Lower leg skin (tissue), 4 donors: ENCODE measurements around the gene CLK1. TPM values are rescaled to one million over a fixed set of nuclear protein-coding genes. Genes with fewer than 3 reads are reported as not detected.

Source experiments
- DNase-seq, 2 donors: peaks; one replicate each; pipeline ENCODE4 v3.0.0-alpha.2; 2019; ENCODE audit warnings: low spot score in 2 of 2
- H3K4me3 ChIP-seq: fragments of 200-600 bp; sonication (generic); 2 replicates; pipeline ENCODE4 v1.5.1; 2017; ENCODE audit warnings: mild to moderate bottlenecking, low read depth; ENCODE audit not compliant: poor library complexity, severe bottlenecking
- POLR2A ChIP-seq, 2 donors: fragments of 450-650 bp; IDR thresholded peaks; one replicate each; pipeline ENCODE4 v1.6.1; 2016 to 2017; ENCODE audit warnings: antibody characterized with exemption in 2 of 2, mild to moderate bottlenecking in 1 of 2, moderate library complexity in 1 of 2
- WGBS, 2 donors: methylation state at CpG; one replicate each; pipeline ENCODE4 v1.1.5; 2018; 5-methylcytosine and 5-hydroxymethylcytosine counted together
- intact Hi-C: fragments of 100-400 bp; cut with DNase I; formaldehyde crosslinking; loops from one replicate; pipeline ENCODE4 v1.15.0; 2023; ENCODE audit warnings: low total_unique reads
- total RNA-seq, 4 donors: library from RNA; depleted of rRNA; stranded (reverse); fragments of >200 nt; gene quantifications; one replicate each; pipeline ENCODE4 v1.1.0, GENCODE V29; 2016
- TF ChIP-seq, protein P1 (sequence below), 3 donors: fragments of 450-650 bp; IDR thresholded peaks; one replicate each; pipeline ENCODE4 v1.5.1; 2016; ENCODE audit warnings: antibody characterized with exemption in 3 of 3, mild to moderate bottlenecking in 3 of 3, moderate library complexity in 2 of 3

The CLK1 gene
- total RNA-seq, 4 donors from 2014 or later: 86.0 to 307 (median 205) TPM

DNA sequence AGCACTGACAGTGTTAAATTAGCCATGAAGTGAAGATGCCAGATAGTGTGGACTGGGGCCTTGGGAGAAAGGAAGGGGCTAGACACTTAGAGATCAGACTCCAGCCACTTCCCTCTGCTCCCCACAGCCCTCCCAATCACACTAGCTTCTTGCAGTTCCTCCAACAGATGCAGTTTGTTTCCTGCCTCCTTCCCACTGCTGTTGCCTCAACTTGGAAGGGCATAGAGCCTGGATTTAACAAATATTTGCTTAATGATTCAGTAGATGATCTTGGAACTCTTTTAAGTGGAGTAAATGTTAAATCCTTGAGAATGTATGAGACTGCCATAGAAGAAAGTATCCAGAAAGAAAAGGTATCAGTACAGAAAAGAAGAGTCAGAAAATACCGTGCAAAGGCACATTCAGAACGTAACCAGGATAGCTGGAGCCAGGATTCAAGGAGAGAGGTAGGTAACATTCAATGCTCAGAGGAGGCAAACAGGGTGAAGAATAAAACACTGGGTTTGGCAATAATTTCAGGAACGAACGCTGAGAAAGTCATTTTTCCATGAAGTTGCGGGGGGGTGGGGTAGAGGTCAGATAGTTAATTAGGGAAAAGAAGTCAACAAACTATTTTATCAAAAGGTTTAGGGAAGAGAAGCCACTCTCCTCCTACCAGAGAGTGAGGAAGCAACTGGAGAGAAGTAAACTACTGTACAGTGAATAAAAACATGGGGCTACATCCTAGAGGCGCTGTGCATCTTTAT is 54.0 kb downstream of the CLK1 start:
- TF ChIP-seq, protein P1, sequence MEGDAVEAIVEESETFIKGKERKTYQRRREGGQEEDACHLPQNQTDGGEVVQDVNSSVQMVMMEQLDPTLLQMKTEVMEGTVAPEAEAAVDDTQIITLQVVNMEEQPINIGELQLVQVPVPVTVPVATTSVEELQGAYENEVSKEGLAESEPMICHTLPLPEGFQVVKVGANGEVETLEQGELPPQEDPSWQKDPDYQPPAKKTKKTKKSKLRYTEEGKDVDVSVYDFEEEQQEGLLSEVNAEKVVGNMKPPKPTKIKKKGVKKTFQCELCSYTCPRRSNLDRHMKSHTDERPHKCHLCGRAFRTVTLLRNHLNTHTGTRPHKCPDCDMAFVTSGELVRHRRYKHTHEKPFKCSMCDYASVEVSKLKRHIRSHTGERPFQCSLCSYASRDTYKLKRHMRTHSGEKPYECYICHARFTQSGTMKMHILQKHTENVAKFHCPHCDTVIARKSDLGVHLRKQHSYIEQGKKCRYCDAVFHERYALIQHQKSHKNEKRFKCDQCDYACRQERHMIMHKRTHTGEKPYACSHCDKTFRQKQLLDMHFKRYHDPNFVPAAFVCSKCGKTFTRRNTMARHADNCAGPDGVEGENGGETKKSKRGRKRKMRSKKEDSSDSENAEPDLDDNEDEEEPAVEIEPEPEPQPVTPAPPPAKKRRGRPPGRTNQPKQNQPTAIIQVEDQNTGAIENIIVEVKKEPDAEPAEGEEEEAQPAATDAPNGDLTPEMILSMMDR (IDR thresholded peaks at IDR 0.05): no peak
- no peak for TF ChIP-seq POLR2A (IDR thresholded peaks at IDR 0.05)
- no peak for DNase-seq
- WGBS, 2 donors: 30 to 31% methylated on average over 6 of the region's 6 CpGs
- intact Hi-C loops: loop anchor here (10.0 kb wide), 1 partner anchor 54 kb away; the partner anchor contains the start of gene CLK1
- H3K4me3 ChIP-seq: no peak overlapping the region

DNA sequence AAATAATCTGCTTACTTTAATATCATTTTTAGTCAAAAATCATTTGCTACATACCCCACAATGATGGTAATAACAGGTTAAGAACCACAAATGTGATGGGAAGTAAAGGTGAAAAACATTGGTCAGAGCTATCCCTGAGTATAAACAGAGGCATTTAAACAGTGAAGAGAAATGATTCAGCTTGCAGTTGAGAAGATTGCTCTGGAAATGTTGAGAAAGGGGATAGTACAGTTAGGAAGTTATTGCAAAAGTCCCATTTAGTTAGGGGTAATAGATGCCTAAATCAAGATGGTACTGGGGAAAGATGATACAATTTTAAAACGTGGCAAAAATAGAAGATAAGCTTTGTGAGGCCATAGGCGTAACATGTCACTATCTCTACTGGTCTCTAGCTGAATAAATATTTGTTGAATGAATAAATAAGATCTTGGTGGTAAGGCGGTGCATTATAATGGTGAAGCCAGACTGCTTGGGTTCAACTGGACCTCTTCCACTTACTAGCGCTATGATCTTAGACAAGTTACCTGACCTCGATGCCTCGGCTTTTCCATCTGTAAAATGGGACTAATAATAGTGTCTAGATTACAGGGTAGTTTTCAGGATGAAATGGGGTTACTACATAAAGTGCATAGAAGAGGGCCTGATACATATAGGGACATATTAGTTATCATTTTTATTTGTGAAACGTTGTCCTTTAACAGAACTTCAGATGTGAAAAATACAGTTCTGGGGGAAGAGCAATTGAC is 54.8 kb downstream of the CLK1 start:
- no peak for DNase-seq
- H3K4me3 ChIP-seq: no peak overlapping the region
- intact Hi-C loops: loop anchor here (10.0 kb wide), 1 partner anchor 55 kb away; the partner anchor contains the start of gene CLK1
- no peak for TF ChIP-seq POLR2A (IDR thresholded peaks at IDR 0.05)
- TF ChIP-seq, protein P1 (IDR thresholded peaks at IDR 0.05): no peak
- 85 to 90% methylated on average over 7 of the region's 7 CpGs for WGBS, 2 donors

Other genes with a start within 250 kb of the CLK1 start
- 100 to 1,000 TPM in 3 of 4 donors, 10 to 100 TPM in 1; 57.6 to 156 (median 148) TPM for gene BZW1, start 52.7 kb downstream of the CLK1 start, total RNA-seq
- gene PPIL3, start 24.4 kb upstream of the CLK1 start, total RNA-seq: 10 to 100 TPM; 12.6 to 32.5 (median 20.6) TPM
- 10 to 100 TPM; 19.1 to 41.2 (median 25.2) TPM for gene NIF3L1, start 24.7 kb upstream of the CLK1 start, total RNA-seq
- gene ORC2, start 99.0 kb upstream of the CLK1 start, total RNA-seq: 10 to 100 TPM; 10.1 to 20.8 (median 15.5) TPM
- 10 to 100 TPM in 3 of 4 donors, 1 to 10 TPM in 1; 9.6 to 27.9 (median 15.2) TPM for gene HYCC2, start 207.0 kb upstream of the CLK1 start, total RNA-seq
- 10 to 100 TPM; 31.8 to 46.8 (median 35.3) TPM for gene NDUFB3, start 207.3 kb upstream of the CLK1 start, total RNA-seq